T-helper 2 cell treated with Interferon-gamma antibody and Interleukin-4, amounts not matched to agents 100 ng/mL and 5 ng/mL, for 36 hours (primary cell): ENCODE data around the gene SUB1. TPM values are rescaled to one million over a fixed set of nuclear protein-coding genes. Genes with fewer than 3 reads are reported as not detected.

Experiments used
- intact Hi-C: fragments of 100-400 bp; cut with micrococcal nuclease; formaldehyde crosslinking; loops from one replicate; pipeline ENCODE4 v1.15.1; 2023
- total RNA-seq: library from RNA; stranded (reverse); gene quantifications from 2 replicates; pipeline ENCODE4 v1.2.3, GENCODE V29; 2022

Gene SUB1
- total RNA-seq, 1 donor from 2014 or later = 427 TPM

- intact Hi-C loops = no loop called here
Observed at GRCh38 chr5:32638309-32638708, 53.0 kb downstream of the SUB1 start.

DNA sequence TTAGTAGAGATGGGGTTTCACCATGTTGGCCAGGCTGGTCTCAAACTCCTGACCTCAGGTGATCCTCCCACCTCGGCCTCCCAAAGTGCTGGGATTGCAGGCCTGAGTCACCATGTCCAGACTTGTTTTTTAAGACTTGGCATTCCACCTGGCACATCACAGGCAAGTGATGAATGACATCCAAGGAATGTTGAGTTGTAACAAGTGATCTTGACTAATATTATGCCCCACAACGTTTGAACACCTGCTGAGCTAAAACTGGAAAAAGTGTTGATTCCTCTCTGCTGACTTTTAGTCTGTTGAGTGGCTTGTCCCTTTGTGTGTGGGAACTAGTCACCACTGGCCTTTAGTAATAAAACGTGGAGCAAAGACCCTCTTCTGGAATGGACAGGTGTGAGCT lies 54.6 kb downstream of the SUB1 start:
- intact Hi-C loops = no loop called here

- intact Hi-C loops = no loop called here
Observed at GRCh38 chr5:32642276-32643002, 57.1 kb downstream of the SUB1 start.

GRCh38 chr5:32645246-32645645 lies 59.9 kb downstream of the SUB1 start:
- intact Hi-C loops = no loop called here

DNA sequence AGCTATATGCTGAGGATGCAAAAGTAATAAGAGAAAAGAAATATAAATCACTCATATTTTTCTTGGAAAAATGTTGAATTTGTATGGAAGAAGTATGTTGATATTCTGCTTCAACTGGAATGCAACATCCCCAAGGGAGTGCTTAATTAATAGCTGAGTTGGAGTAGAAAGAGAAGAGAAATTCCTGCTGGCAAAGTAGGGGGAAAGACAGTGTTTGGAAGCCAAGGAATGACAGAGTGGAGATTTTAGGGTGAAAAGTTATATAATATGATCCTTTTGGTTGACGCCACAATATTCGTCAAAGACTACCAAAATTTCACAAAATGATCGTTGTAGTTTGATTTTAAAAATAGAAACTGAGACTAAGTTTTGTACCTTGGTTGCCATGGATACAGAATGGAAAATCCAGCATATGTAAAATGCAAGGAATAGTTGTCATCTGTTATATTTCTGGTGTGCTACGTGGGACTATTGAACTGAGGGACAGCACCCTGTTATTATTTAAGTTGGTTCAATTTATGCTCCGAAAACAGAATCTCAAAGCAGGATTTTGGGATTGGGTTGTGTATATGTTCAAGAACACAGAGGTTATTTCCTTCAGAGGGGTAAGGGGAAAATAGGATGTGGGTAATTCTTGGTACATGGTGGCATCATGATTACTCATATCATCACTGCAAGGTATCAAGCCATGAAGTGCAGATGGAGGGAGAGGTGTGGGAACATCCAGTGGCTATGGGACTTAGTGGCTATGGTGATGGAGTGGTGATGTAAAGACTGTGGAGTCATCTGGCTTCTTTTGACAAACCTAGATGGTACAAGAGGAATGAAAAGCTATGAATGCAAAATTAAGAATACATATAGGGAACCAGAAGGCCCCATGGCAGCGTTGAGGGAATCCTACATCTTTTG lies 61.0 kb downstream of the SUB1 start:
- intact Hi-C loops = no loop called here

DNA sequence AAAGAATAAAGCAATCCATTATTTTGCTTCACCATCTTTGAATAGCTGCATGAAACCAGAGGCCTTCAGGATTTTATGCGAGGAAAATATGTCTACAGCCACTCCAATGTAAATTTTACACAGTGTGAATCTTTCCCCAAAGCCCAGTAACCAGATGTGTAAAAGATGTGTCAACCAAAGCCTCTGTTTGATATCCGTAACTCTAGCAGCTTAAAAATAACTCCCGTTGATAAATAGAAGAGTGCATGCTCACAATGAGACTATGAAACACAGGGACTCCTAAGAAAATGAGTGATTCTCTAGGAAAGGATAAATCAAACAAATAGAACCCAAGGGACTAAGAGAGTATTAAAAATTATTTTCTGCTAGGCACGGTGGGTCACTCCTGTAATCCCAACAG lies 65.7 kb downstream of the SUB1 start:
- intact Hi-C loops = no loop called here

GRCh38 chr5:32651638-32652037 lies 66.3 kb downstream of the SUB1 start:
- intact Hi-C loops = no loop called here

Other genes with a start within 250 kb of the SUB1 start
- 50.8 and 50.9 TPM in 2 replicates for gene ZFR, start 140.8 kb upstream of the SUB1 start, total RNA-seq
- gene NPR3, start 125.8 kb downstream of the SUB1 start, total RNA-seq = not detected in 2 replicates